ENCODE results near the gene PLCH1.
"Not testable (repeated sequence)": the region's sequence is repeated elsewhere in the genome, so short reads cannot be mapped to it uniquely, and the experiment has no call there.

GRCh38 chr3:155622647-155623046, 122.2 kb downstream of the PLCH1 start:
- not testable (repeated sequence) for TF ChIP-seq ELF4 (IDR thresholded peaks at IDR 0.05); NFRKB (IDR thresholded peaks at IDR 0.05); SP1 (IDR thresholded peaks at IDR 0.05); TARDBP (IDR thresholded peaks at IDR 0.05); CTBP1 (IDR thresholded peaks at IDR 0.05; ENCODE audit: borderline replicate concordance); LEF1 (IDR thresholded peaks at IDR 0.05; ENCODE audit: borderline replicate concordance)
